NK-92 (cell line): ENCODE data around the gene CRTAP.
"Not testable (repeated sequence)": the region's sequence is repeated elsewhere in the genome, so short reads cannot be mapped to it uniquely, and the experiment has no call there.

Experiments used
- DNase-seq: peaks from one replicate; lab custom pipeline; 2025; ENCODE audit not compliant: unreplicated experiment; lab: John Stamatoyannopoulos, UW

CRTAP gene

DNA sequence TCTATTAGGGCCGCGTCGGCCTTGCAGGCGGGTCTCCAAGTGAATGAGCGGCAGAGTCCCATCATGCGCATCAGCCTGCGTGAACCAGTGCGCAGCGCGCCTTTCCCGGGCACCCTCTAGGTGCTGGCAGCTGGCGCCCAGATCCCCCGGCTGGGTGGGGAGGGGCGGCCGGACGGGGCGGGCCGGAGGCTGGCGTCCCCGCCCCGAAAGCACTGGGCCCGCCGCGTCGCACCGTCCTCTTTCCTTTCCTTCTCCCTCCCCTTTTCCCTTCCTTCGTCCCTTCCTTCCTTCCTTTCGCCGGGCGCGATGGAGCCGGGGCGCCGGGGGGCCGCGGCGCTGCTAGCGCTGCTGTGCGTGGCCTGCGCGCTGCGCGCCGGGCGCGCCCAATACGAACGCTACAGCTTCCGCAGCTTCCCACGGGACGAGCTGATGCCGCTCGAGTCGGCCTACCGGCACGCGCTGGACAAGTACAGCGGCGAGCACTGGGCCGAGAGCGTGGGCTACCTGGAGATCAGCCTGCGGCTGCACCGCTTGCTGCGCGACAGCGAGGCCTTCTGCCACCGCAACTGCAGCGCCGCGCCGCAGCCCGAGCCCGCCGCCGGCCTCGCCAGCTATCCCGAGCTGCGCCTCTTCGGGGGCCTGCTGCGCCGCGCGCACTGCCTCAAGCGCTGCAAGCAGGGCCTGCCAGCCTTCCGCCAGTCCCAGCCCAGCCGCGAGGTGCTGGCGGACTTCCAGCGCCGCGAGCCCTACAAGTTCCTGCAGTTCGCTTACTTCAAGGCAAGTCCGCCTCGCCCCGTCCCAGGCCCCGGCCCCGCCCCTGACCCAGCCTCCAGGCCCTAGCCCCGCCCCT is at the start of gene CRTAP:
TSS of gene CRTAP (plus strand) at position 243 of the 850 bp plus-strand sequence. CDS start at position 307, 64 bp downstream.
- DNase-seq: no peak

GRCh38 chr3:33064929-33065328 is 48.9 kb upstream of the CRTAP start:
- no peak for DNase-seq

DNA sequence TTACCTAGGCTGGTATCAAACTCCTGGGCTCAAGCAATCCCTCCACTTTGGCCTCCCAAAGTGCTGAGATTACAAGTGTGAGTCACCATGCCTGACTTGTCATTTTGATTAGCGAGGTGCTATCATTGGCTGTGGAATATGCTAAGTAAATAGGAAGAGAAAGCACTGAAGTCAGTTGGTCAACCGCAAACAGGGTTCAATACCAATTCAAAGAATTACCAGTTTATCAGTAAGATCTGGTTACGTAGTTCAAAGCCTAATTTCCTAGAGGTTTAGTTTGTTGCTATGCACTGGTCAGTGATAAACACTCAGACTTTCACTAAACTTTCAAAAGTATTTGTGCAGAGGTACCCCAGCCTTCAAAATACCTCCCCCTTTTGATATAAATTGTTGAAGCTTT is 46.3 kb upstream of the CRTAP start:
- DNase-seq: no peak

DNA sequence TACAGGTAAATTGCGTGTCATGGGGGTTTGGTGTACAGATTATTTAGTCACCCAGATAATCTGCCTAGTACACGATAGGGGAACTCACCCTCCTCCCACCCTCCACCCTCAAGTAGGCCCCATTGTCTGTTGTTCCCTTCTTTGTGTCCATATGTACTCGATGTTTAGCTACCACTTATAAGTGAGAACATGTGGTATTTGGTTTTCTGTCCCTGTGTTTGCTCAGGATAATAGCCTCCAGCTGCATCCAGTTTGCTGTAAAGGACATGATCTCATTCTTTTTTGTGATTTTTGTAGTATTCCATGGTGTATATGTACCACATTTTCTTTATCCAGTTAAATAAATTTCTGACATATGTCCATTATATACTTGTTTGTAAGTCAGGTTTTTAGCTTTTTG is 44.0 kb upstream of the CRTAP start:
- not testable (repeated sequence) for DNase-seq

DNA sequence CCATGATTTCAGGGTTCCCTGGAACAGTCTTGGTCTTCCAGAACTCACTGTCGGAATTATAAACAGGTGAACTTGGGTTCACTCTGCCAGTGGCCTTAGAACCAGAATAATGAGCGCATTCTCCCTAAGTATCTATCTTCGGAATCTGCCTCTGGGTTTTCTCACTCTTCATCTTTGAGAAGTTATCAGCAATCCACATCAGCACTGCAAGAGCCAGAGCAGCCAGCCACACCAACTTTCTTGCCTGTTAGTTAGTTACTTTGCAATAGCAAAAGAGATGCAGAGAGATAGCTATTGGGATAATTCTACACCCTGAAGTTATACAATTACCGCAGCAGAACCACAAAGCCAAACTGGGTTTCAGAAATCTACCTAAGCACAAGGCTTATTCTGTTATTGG is 42.6 kb upstream of the CRTAP start:
- no peak for DNase-seq

GRCh38 chr3:33071946-33072345 is 41.9 kb upstream of the CRTAP start:
- DNase-seq: no peak

- DNase-seq: no peak
Observed at GRCh38 chr3:33074217-33075067, 39.4 kb upstream of the CRTAP start.

- DNase-seq: no peak
Observed at GRCh38 chr3:33075995-33076394, 37.8 kb upstream of the CRTAP start.

GRCh38 chr3:33076952-33077351 is 36.9 kb upstream of the CRTAP start:
- DNase-seq: no peak

DNA sequence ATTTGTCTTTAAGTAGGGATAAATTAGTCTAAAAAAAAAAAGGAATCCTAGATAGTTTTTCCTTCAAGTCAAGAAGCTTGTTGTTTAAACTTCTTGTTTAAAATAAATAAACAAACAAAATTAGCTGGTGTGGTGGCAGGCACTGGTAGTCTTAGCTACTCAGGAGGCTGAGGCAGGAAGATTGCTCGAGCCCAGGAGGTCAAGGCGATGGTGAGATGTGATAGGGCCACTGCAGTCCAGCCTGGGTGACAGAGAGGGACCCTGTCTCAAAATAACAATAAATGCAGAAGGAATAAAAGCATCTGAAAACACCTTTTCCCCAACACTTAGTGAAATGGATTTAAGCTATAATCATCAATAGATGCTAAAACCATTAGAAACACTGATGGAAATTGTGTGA is 35.8 kb upstream of the CRTAP start:
- DNase-seq: no peak

DNA sequence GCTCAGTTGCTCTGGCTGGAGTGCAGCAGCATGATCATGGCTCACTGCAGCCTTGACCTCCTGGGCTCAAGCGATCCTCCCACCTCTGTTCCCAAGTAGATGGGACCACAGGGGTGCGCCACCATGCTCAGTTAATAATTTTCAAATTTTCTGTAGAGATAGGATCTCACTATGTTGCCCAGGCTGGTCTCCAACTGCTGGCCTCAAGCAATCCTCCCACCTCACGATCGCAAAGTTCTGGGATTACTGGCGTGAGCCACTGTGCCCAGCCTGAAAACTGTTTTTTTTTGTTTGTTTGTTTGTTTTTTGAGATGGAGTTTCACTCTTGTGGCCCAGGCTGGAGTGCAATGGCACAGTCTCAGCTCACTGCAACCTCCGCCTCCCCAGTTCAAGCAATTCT is 34.0 kb upstream of the CRTAP start:
- not testable (repeated sequence) for DNase-seq

GRCh38 chr3:33081812-33082211 is 32.0 kb upstream of the CRTAP start:
- no peak for DNase-seq

DNA sequence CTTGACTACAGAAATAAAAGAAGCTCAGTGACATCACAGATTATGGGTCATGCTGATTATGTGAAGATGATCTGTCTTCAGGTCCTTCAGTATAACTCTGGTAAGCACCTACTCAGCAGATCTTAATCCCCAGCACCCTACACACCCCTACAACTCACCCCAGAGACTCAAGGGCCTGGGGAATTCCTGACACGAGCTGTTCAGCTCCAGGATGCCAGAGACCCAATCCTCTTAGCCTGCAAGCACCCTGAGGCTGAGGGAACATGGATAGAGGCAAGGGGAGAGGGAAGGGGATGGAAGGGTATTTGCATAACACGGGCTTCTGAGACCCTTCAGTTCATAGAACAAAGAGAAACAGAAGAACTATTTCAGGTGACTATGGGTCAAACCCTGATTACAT is 29.9 kb upstream of the CRTAP start:
- DNase-seq: no peak

DNA sequence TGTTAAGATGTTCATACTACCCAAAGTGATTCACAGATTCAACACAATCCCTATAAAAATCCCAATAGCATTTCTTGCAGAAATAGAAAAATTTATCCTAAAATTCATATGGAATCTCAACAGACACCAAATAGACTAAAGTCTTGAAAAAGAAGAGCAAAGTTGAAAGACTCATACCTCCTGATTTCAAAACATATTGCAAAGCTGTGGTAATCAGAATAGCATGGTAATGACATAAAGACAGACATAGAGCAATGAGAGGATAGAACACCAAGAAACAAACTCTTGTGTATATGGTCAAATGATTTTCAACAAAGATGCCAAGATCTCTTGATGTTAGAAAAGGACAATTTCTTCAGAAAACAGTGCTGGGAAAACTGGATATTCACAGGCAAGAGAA is 25.1 kb upstream of the CRTAP start:
- no peak for DNase-seq

DNA sequence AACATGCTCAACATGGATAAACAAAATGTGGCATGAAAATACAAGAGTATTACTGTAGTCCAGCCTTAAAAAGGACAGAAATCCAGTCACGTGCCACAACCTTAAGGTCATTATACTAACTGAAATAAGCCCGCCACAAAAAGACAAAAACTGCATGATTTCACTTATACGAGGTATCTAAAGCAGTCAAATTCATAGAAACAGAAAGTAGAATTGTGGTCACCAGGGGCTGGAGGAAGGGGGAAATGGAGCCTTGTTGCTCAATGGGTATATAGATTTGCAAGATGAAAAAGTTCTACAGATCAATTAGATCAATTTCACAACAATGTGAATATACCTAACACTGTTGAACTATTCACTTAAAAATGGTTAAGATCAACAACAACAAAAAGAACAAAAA is 24.3 kb upstream of the CRTAP start:
- no peak for DNase-seq

- DNase-seq: no peak
Observed at GRCh38 chr3:33091746-33092145, 22.1 kb upstream of the CRTAP start.

DNA sequence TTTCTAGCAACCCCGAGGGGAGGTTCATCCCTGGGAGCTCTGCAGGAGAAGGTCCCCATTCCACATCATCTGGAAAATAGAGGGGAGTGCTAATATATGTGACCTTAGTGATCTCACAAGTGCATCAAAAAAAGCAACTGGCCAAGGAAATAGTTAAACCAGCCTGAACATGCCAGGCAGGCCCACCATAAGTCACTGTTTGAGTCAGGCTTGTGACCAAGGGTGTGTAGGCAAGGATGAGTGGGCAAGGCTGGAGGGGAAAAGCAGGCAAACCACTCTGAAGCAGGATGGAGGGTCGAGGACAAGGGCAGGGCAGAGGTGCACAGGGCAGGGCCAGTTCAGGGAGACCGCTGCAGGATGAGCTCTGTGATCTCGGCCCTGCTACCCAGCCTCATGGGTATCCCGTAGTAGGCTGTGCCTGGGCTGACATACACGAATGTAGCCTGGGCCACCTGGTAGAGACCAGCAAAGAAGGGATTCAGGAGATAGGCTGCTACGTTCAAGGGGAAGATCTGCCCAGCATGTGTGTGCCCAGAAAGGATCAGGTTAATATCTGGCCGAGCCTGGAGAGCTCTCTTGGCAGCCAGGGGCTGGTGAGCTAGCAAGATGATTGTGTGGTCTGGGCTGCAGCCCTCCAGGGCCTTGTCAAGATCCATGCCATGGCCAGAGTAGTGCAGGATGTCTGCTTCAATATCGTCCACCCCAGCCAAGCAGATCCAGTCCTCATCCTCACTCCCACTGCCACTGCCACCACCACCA is 21.1 kb upstream of the CRTAP start:
- no peak for DNase-seq

- no peak for DNase-seq
Observed at GRCh38 chr3:33093847-33094246, 20.0 kb upstream of the CRTAP start.

- no peak for DNase-seq
Observed at GRCh38 chr3:33095436-33095835, 18.4 kb upstream of the CRTAP start.

DNA sequence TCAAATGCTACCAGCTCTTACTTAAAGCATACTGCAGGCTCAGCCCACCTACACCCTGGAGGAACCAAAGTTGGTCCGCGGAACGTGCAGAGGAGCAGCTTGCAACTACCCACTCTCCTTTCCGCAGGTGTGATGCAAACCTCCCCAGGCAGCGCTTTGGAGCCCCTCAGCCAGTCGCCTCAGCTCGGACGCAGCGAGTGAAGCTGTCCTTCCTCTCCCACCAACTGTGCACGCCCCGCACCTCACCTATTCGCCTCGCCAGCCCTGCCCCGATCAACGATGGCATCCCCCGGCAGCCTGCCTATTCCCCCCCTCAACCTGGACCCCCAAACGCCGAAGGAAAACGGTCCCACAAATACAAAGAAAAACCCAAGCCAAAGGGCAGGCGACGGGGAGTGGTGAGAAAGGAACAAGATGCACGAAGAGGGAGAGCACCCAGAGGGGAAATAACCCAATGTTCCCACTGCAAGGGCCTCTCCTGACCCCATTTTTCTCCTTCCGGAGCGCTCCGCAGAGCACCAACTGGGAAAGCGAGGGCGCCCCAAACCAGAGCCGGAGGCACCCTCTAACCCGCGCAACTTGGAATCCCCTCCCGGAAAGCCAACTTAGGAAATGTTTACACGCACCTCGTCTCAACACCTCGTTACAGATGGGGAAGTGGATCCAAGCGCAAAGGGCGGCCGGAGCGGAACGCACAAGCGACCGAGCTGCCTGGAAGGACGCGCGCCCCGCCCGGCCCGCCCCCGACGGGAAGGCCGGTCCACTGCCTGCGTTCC is 17.5 kb upstream of the CRTAP start:
- DNase-seq: no peak
